Keratinocyte (primary cell): ENCODE data around the gene FKBP1B.

Experiments
- EZH2 ChIP-seq: IDR thresholded peaks from one replicate; pipeline ENCODE4 v1.6.1; 2012; ENCODE audit warnings: inconsistent platforms, mild to moderate bottlenecking, low read length, moderate library complexity
- TF ChIP-seq, protein P1 (sequence below), 3 experiments: IDR thresholded peaks in 1 of 3; conservative IDR thresholded peaks in 1 of 3; optimal IDR thresholded peaks in 1 of 3; 2 replicates in 2 of 3; 3 replicates in 1 of 3; pipeline versions ENCODE3 to v1.5.1; 2011; ENCODE audit warnings: low read length in 3 of 3, mild to moderate bottlenecking in 3 of 3, moderate library complexity in 2 of 3, control low read depth in 1 of 3, inconsistent platforms in 1 of 3; ENCODE audit not compliant: insufficient read depth in 2 of 3; ENCODE audit errors: extremely low read depth in 1 of 3

GRCh38 chr2:24077535-24077877 lies 28.0 kb downstream of the FKBP1B start:
- TF ChIP-seq, protein P1, sequence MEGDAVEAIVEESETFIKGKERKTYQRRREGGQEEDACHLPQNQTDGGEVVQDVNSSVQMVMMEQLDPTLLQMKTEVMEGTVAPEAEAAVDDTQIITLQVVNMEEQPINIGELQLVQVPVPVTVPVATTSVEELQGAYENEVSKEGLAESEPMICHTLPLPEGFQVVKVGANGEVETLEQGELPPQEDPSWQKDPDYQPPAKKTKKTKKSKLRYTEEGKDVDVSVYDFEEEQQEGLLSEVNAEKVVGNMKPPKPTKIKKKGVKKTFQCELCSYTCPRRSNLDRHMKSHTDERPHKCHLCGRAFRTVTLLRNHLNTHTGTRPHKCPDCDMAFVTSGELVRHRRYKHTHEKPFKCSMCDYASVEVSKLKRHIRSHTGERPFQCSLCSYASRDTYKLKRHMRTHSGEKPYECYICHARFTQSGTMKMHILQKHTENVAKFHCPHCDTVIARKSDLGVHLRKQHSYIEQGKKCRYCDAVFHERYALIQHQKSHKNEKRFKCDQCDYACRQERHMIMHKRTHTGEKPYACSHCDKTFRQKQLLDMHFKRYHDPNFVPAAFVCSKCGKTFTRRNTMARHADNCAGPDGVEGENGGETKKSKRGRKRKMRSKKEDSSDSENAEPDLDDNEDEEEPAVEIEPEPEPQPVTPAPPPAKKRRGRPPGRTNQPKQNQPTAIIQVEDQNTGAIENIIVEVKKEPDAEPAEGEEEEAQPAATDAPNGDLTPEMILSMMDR (optimal IDR thresholded peaks at IDR 0.05 in 1 of 3, IDR thresholded peaks at IDR 0.05 in 1 of 3, conservative IDR thresholded peaks at IDR 0.05 in 1 of 3; ENCODE audit: extremely low read depth in 1 of 3, insufficient read depth in 2 of 3, low read length in 3 of 3) = no peak
- TF ChIP-seq EZH2 = no peak
